Measurements from ENCODE around the gene ZNF296.

DNA sequence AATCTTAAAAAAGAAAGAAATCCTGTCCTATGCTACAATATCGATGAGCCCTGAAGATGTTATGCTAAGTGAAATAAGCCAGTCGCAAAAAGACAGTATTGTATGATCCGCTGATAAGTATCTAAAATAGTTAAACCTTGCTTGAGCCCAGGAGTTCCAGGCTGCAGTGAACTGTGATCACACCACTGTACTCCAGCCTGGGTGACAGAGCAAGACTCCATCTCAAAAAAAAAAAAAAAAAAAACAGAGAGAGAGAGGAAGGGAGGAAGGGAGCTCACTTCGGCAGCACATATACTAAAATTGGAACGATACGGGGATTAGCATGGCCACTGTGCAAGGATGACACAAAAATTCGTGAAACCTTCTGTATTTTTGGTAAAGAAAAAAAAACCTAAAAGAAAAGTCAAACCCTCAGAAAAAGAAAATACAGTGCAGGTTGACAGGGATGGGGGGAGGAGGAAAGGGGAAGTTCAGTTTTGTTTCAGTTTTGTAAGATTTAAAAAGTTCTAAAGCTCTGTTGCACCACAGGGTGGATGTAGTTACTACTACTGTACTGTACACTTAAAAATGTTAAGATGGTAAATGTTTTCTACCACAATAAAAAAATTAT is 29.0 kb downstream of the ZNF296 start:
- TF ChIP-seq EP300 (IDR thresholded peaks at IDR 0.05) (no peak), POLR2AphosphoS5 (IDR thresholded peaks at IDR 0.05) (no peak), CTCF (IDR thresholded peaks at IDR 0.05) (no peak), POLR2A (IDR thresholded peaks at IDR 0.05) (no peak)

Data from upper lobe of left lung (tissue), 4 donors.